Endothelial cell of umbilical vein (primary cell): ENCODE data around the gene WARS2. TPM values are rescaled to one million over a fixed set of nuclear protein-coding genes. Genes with fewer than 3 reads are reported as not detected.

Experiments
- BruUV-seq: library from RNA; stranded (reverse); fragments of 400-500 nt; replicated peaks from 2 replicates; lab custom pipeline; 2021; lab: Mats Ljungman, UMichigan
- CTCF ChIA-PET: fragments of 300-600, 350-600 bp; sonication (Branson Sonifier 250); formaldehyde crosslinking; loops from one replicate; lab custom pipeline; 2021; ENCODE audit warnings: antibody characterized with exemption, inconsistent platforms; lab: Charles Lee
- POLR2A ChIA-PET: fragments of 300-600, 350-600 bp; sonication (Branson Sonifier 250); formaldehyde crosslinking; loops from one replicate; lab custom pipeline; 2021; ENCODE audit warnings: antibody characterized with exemption, inconsistent platforms; lab: Charles Lee
- DNase-seq: peaks from one replicate; pipeline ENCODE4 v3.0.0-alpha.2; 2011; ENCODE audit warnings: low read depth, low spot score
- FAIRE-seq: peaks from 2 replicates; lab custom pipeline; 2011; peaks lifted over from hg19 to GRCh38; lab: Jason Lieb, UNC
- H2AFZ ChIP-seq: 2 replicates; pipeline ENCODE4 v1.6.0; 2012; ENCODE audit warnings: low read depth, low read length, control low read depth, inconsistent platforms
- H3K27ac ChIP-seq: 2 replicates; pipeline ENCODE4 v1.5.1; 2011; ENCODE audit warnings: low read depth, mild to moderate bottlenecking, control low read depth, low read length, moderate library complexity; ENCODE audit not compliant: insufficient read depth
- H3K27me3 ChIP-seq, 2 experiments: 2 replicates each; pipeline versions ENCODE4 v1.6.0 to v1.6.1; 2011; ENCODE audit warnings: low read length in 2 of 2, mixed read lengths in 1 of 2; ENCODE audit not compliant: control insufficient read depth in 2 of 2, insufficient read depth in 2 of 2
- H3K36me3 ChIP-seq, 2 experiments: 2 replicates in 1 of 2; 3 replicates in 1 of 2; pipeline ENCODE4 v1.5.1; 2011; ENCODE audit warnings: low read length in 2 of 2, mild to moderate bottlenecking in 1 of 2, moderate library complexity in 1 of 2; ENCODE audit not compliant: control insufficient read depth in 2 of 2, insufficient read depth in 2 of 2; ENCODE audit errors: extremely low read depth in 1 of 2
- H3K4me1 ChIP-seq: 3 replicates; pipeline ENCODE4 v1.5.1; 2011; ENCODE audit warnings: mild to moderate bottlenecking, low read length; ENCODE audit not compliant: control insufficient read depth, insufficient read depth; ENCODE audit errors: extremely low read depth
- H3K4me2 ChIP-seq: 2 replicates; pipeline ENCODE4 v1.6.1; 2011; ENCODE audit warnings: low read length, control low read depth, mixed read lengths; ENCODE audit not compliant: insufficient read depth
- H3K4me3 ChIP-seq, 3 experiments: fragments of 200-600 bp in 1 of 3; sonication (generic), shearing (Covaris generic) in 1 of 3; replicated peaks in 1 of 3; 2 replicates each; pipeline ENCODE4 v1.5.1; 2011 to 2016; ENCODE audit warnings: control low read depth in 3 of 3, low read length in 3 of 3, mild to moderate bottlenecking in 2 of 3, inconsistent platforms in 1 of 3, low read depth in 1 of 3, moderate library complexity in 1 of 3; ENCODE audit not compliant: insufficient read depth in 1 of 3
- H3K79me2 ChIP-seq: 2 replicates; pipeline ENCODE4 v1.6.0; 2012; ENCODE audit warnings: low read length, inconsistent platforms; ENCODE audit not compliant: control insufficient read depth, insufficient read depth
- H3K9ac ChIP-seq: replicated peaks from 2 replicates; pipeline ENCODE3; 2011; ENCODE audit warnings: low read length, control low read depth; ENCODE audit not compliant: insufficient read depth; ENCODE audit errors: extremely low read depth
- H3K9me1 ChIP-seq: replicated peaks from 3 replicates; pipeline ENCODE4 v1.6.0; 2011; ENCODE audit warnings: mild to moderate bottlenecking, low read length; ENCODE audit not compliant: control insufficient read depth, insufficient read depth; ENCODE audit errors: extremely low read depth
- H3K9me3 ChIP-seq: replicated peaks from 2 replicates; pipeline ENCODE4 v1.5.1; 2012; ENCODE audit warnings: low read length, inconsistent platforms; ENCODE audit not compliant: control insufficient read depth, insufficient read depth
- H4K20me1 ChIP-seq: replicated peaks from 2 replicates; pipeline ENCODE3; 2011; ENCODE audit warnings: mild to moderate bottlenecking, low read length; ENCODE audit not compliant: control insufficient read depth, insufficient read depth; ENCODE audit errors: extremely low read depth
- CTCF ChIP-seq, 2 donors: IDR thresholded peaks; 1 replicate in 1 of 2; 2 replicates in 1 of 2; pipeline ENCODE4 v1.5.1; 2011; ENCODE audit warnings: low read length in 2 of 2, mild to moderate bottlenecking in 2 of 2, moderate library complexity in 2 of 2, control low read depth in 1 of 2, inconsistent platforms in 1 of 2, low read depth in 1 of 2; ENCODE audit not compliant: insufficient read depth in 1 of 2; ENCODE audit errors: extremely low read depth in 1 of 2
- EZH2 ChIP-seq: IDR thresholded peaks from 2 replicates; pipeline ENCODE4 v1.6.1; 2012; ENCODE audit warnings: borderline replicate concordance, low read depth, mild to moderate bottlenecking, moderate library complexity, low read length, inconsistent platforms; ENCODE audit not compliant: severe bottlenecking
- FOS ChIP-seq: IDR thresholded peaks from 2 replicates; pipeline ENCODE4 v1.6.1; 2011; ENCODE audit warnings: mild to moderate bottlenecking, low read length, moderate library complexity, borderline replicate concordance; ENCODE audit not compliant: insufficient read depth
- GATA2 ChIP-seq: IDR thresholded peaks from 2 replicates; pipeline ENCODE4 v1.7.0; 2011; ENCODE audit warnings: low read depth, mild to moderate bottlenecking, moderate library complexity, mixed read lengths, low read length; ENCODE audit not compliant: insufficient read length, insufficient read depth
- JUN ChIP-seq: IDR thresholded peaks from 2 replicates; pipeline ENCODE4 v1.6.1; 2011; ENCODE audit warnings: borderline replicate concordance, low read depth; ENCODE audit not compliant: insufficient read length, insufficient read depth
- MAX ChIP-seq: IDR thresholded peaks from 2 replicates; pipeline ENCODE4 v1.6.1; 2011; ENCODE audit not compliant: insufficient read depth, insufficient read length
- MYC ChIP-seq: IDR thresholded peaks from one replicate; pipeline ENCODE4 v1.6.1; 2011; ENCODE audit warnings: mild to moderate bottlenecking, low read depth, low read length
- POLR2A ChIP-seq: IDR thresholded peaks from 2 replicates; pipeline ENCODE4 v1.6.1; 2012; ENCODE audit warnings: low read depth, mild to moderate bottlenecking, control low read depth, low read length
- POLR2AphosphoS5 ChIP-seq: IDR thresholded peaks from 2 replicates; pipeline ENCODE4 v1.6.1; 2012; ENCODE audit warnings: low read depth, mild to moderate bottlenecking, control low read depth, low read length, moderate library complexity; ENCODE audit not compliant: insufficient read depth
- dilution Hi-C: fragments of 300-500 bp; cut with MboI; formaldehyde crosslinking; loops from one replicate; pipeline ENCODE4 v1.15.0; 2019; ENCODE audit warnings: low sequenced_read_pairs; ENCODE audit not compliant: extremely low pct_ligation_motif_present
- intact Hi-C: fragments of 100-400 bp; cut with micrococcal nuclease; formaldehyde crosslinking; loops from one replicate; pipeline ENCODE4 v1.10.0; 2022
- polyA plus RNA-seq, 4 experiments: library from polyadenylated mRNA; depleted of rRNA in 3 of 4; stranded (reverse) in 3 of 4; unstranded in 1 of 4; fragments of >200 nt; gene quantifications; 2 replicates each; pipeline versions ENCODE4 v1.2.1 to v1.2.3, GENCODE V29; 2011 to 2012; ENCODE audit warnings: missing spikeins in 1 of 4
- total RNA-seq: library from RNA; stranded (reverse); gene quantifications from 2 replicates; pipeline ENCODE4 v1.2.3, GENCODE V29; 2021

Gene WARS2
- total and polyA plus RNA-seq, 2 donors (not counting 3 experiments of a cell fraction or from before 2014, with no cell fraction given): 5.9 to 11.8 TPM

DNA sequence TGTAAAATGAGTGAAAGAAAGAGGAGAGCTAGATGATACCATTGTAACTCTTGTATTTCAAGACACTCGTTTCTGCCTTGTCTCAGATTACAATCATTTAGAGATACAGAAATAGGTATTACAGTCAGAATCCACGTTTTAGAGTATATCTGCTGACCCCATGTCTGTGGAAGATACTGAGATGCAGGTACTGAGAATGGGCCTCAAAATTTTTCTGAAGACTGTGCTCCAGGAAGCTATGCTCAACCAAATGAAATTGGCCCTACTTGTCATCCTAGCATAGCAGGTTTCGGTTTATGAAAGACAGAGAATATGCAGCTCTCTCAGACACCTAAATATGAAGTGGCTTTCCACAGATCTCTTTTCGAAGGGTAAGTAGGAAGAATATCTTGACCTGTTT, 6.0 kb upstream of the WARS2 start:
- Histone ChIP-seq H3K27me3 (no peaks in the 10 kb centered on the region), H3K9me1 (no peaks in the 10 kb centered on the region), H3K9me3 (no peaks in the 10 kb centered on the region), H4K20me1 (no peaks in the 10 kb centered on the region), H2AFZ (no peak overlapping the region), H3K4me1 (peaks cover under 1% of the 10 kb centered on the region), H3K9ac (no peak overlapping the region), H3K27ac (no peak overlapping the region), H3K79me2 (no peaks in the 10 kb centered on the region), H3K4me2 (no peak overlapping the region), H3K36me3 (no peaks in the 10 kb centered on the region), H3K4me3 (no peak overlapping the region)
- TF ChIP-seq GATA2 (no peak), CTCF (IDR thresholded peaks at IDR 0.05; ENCODE audit: extremely low read depth in 1 of 2, insufficient read depth in 1 of 2, low read depth in 1 of 2, low read length in 2 of 2) (no peak), MYC (no peak), MAX (no peak), POLR2A (no peak), FOS (no peak), EZH2 (no peak), POLR2AphosphoS5 (no peak), JUN (no peak)
- FAIRE-seq: no peak
- intact Hi-C loops (no loop called here), dilution Hi-C loops (no loop called here)
- CTCF ChIA-PET: no interaction called here
- BruUV-seq: no TSS peak
- POLR2A ChIA-PET: no interaction called here
- no peak for DNase-seq
